Muscle of arm (tissue), 12 donors: Measurements from ENCODE around the gene HECTD3. TPM values are rescaled to one million over a fixed set of nuclear protein-coding genes. Genes with fewer than 3 reads are reported as not detected.
"Not testable (repeated sequence)": the region's sequence is repeated elsewhere in the genome, so short reads cannot be mapped to it uniquely, and the experiment has no call there.

Experiments used
- DNase-seq: peaks from one replicate; pipeline ENCODE4 v3.0.0-alpha.2; 2013
- polyA plus RNA-seq, 12 donors: library from polyadenylated mRNA; unstranded; fragments of 120-200 nt; gene quantifications; one replicate each; pipeline ENCODE4 v1.2.1, GENCODE V29; 2013; ENCODE audit not compliant: insufficient read length in 12 of 12

Gene HECTD3
- polyA plus RNA-seq, 12 donors: 26.0 to 39.4 (median 30.5) TPM; not detected in 1

DNA sequence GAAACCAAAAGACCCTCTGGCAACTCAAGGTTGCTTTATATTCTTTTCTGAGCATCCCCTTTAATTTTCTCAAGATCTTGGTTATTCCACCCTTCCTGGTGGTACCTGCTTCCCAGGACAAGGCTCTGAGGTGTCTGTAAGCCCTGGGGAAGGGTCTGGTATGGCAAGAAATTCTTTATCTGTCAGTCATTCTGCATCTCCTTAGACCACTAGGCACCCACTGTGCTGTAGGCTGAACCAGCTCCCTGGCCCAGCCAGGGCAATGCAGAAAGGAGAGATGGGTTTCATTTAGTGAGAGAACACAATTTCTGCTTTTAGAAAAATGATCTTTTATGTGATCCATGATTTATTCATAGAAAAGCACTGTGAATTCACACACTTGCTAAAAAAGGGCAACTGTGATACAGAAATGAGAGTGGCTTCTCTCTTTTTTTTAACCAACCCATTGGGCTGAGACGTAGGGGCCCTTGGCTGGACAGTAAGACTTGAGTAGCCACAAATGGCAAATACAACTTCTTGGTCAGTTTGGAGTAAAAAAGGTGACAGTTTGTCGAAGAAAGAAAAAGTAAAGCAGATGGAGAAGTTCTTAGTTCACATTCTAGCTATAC is 5.1 kb upstream of the HECTD3 start:
- no peak for DNase-seq

DNA sequence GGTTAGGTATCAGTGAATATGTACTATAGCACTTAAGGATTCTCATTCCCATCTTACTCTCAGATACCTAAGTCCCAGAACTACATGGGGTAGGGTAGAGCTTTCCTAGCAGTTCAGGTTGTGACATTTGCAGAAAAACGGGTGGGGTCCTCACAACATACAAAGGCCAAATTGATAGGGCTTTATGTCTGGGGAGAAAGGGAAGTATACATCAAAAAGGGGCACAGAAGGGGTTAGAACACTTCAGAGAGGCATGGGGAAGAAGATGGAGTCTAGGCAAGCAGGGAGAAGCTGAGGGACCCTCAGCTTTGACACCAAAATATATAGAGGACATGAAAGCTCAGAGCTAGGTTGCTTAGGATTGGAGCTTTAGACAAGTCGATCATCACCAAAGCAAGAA is 4.6 kb upstream of the HECTD3 start:
- no peak for DNase-seq

- peak; percentile 84 for DNase-seq
Measured at GRCh38 chr1:45014321-45015028, 3.4 kb upstream of the HECTD3 start.

- no peak for DNase-seq
Measured at GRCh38 chr1:45013551-45014209, 2.6 kb upstream of the HECTD3 start.

GRCh38 chr1:45012639-45013278 is 1.6 kb upstream of the HECTD3 start:
- peak; percentile 66 for DNase-seq

DNA sequence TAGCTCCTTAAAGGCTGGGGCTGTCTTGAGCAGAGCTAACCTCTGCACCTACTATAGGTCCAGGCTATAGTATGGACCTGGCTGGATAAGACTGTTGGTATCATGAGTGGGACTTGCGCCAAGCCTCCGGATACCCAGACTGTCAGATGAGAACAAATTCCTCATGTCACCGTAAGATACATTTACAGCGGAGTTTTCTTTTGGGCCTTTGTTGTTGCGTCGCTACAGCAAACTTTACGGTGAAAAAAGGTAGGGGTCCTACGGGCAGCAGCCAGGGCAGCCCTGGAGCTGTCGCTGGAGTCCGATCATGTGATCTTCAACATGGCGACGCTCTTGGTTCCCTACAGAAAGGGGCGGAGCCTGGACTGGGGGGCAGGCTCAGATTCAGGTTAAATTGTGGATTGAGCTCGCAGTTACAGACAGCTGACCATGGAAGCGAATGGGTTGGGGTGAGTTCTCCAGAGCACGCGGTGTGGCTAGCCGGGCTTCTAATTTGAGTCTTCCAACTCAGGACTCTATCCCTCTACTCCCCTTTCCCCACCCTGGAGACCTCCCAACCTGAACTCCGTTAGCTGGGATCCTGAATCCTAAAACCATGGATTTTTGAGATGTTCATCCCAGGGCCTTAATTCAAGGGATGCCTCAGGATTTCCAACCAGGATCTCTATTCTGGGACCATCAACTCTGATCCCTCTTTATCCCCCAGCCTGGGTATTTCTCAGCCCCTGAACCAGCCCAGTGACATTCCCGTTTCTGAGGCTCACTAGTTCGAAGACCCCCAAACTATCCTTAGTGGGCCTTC is 914 bp upstream of the HECTD3 start, which contains the start of gene UROD:
UROD (plus strand) TSS at position 418 of the 802 bp plus-strand sequence; CDS start at position 430, 12 bp downstream.
- peak; percentile 96 for DNase-seq

DNA sequence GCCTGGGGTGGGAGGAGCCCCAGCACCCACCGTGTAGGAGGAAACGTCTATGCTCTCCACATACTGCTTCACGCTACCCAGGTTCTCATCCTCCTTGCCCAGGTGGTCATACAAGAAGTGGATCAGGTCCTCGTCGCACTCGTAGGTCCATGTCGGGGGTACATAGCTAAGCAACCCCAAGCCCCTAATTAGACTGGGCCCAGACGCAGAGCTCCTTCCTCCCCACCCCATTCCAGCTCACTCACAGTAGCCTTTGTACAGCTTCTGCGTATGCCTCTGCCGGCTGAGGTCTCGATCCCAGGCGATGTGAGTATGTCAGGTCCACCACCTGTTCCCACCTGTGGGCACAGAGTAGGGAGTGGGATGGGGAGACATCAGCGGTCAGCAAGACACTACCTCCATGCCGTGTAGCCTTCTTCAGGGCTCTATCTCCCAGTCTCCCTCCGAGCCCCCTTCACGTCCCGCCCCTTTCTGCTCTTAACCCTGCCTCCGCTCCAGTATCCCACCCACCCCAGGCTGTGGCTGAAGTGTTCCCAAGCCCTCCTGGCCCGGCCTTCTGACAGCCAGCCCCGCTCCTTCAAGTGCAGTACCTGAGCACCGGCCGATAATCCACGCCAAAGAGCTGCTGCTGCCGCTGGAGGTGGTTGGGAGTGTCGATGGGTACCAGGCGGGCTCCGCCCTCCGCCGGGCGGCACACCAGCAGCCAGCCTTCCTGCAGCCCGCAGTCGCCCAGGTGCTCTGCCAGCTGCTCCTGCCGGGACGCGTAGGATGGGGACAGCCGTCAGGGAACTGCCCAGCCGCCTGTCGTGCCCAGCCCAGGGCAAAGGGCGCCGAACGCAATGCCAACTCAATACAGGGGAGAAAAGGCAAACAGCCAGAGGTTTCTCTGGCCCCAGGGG is 919 bp downstream of the HECTD3 start:
- DNase-seq: no peak

DNA sequence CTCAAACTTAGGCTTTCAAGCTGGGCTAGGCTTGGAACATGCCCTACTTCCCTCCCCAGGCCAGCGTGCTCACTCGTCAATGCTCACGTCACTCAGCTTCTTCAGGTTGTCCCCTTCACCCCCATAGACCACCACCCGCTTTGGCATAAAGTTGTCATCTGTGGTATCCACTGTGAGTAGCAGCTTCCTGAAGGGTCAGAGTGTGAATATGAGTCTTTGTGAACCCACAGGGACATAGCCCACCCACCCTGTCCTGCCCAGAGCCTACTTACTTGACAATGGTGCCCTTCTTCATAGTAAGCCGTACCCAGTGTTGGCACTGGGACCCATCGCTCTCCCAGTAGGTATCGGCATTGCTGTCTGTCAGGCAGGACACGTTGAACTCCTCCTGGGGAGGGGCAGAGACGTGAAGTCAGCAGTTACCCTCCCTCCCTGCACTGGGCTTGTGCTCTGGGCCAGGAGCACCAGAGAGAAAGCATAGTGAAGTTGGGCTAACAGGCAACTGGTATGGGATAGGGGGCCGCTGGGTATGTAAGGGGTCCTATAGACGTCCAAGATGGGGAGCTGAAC is 1.7 kb downstream of the HECTD3 start:
- no peak for DNase-seq

DNA sequence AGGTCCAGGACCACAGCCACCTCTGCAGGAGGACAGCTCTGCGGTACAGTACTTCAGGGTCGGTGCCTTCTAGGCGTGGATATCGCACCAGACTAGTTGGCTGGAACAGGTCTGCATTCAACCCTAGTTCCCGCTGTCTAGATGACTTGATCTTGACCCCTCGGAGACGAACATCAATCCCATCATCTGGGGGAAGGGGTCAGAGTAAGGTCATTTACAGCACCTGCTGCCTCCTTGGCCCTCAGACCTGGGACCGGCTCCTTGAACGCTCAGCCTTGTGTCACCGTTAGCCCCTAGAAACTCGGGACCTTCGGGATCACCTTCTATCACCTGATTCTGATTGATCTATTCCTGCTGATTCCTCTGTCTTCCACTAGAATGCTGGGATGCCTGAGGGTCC is 2.6 kb downstream of the HECTD3 start:
- DNase-seq: no peak

GRCh38 chr1:45008076-45008475 is 3.0 kb downstream of the HECTD3 start:
- DNase-seq: no peak

GRCh38 chr1:45007311-45007710 is 3.8 kb downstream of the HECTD3 start:
- no peak for DNase-seq

GRCh38 chr1:45005761-45006160 is 5.4 kb downstream of the HECTD3 start:
- no peak for DNase-seq

GRCh38 chr1:45004281-45004920 is 6.7 kb downstream of the HECTD3 start:
- no peak for DNase-seq

DNA sequence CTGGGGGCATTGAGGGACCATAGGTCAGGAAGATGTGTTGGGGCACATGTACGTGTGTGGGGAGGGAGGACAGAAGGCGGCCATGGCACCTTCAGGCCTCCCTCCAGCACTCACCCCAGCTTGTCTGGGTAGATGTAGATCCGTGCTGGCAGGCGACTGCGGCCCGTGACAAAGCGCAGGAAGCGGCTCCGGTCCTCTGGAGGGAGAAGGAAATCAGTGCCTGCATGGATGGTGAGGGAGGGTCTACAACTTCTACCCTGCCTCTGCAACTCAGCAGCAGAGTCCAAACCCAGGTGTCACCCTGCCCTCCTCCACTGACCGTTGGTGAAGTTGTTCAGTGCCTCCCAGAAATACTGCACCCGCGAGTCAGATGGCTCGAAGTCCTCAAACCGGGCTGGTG is 7.4 kb downstream of the HECTD3 start:
- DNase-seq: no peak

DNA sequence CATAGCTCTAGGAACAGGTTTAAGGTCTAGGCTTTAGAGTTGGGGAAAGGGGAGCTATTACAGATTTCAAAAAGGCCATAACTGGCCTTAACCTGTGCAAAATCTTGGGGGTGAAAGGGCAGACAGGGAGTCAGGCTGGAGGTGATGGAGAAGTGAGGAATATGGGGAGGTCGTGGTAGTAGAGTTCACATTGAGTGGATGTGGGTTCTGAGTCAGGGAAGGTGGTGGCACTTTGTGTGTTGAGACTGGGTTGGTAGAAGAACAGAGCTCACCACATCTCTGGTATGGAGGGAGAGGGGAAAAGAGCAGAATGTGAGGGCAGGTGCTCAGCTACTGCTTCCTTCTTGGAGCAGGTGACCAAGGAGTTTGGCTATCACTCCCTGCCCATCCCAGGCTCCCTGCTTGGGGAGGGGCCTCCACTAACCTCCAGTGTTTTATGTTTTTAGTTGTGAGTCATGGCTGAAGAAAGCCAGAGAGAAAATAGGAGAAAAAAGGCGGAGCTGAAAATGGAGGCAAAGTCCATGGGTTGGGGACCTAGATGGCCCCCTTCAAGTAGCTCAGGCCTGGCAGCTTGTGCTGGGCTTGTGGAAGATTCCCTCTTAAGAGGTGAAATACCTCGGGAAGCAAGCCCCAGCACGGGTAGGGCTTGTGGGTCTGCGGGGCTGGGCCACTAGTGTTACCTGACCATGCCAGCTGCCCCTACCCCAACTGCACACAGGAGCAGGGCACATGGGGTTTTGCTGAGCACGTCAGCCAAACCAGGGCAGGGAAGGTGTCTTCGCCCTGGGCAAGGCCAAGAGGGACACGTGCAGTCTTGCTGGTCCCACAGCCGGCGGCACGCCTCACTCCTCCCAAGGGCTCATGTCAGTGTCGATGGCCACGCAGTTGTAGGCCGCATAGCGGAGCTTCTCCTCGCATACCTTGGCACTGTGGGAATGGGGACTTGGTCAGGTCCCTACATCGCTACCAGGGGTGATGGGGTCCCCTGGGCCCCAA is 8.2 kb downstream of the HECTD3 start:
- DNase-seq: no peak

DNA sequence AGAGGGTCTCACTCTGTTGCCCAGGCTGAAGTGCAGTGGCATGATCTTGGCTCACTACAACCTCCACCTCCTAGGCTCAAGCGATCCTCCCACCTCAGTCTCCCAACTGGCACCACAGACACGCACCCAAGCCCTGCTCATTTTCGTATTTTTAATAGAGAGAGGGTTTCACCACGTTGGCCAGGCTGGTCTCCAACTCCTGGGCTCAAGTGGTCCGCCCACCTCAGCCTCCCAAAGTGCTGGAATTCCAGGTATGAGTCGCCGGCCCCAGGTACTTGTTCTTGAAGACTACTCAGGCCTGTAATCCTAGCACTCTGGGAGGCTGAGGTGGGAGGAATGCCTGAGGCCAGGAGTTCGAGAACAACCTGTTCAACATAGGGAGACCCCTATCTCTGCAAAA is 9.5 kb downstream of the HECTD3 start:
- DNase-seq: not testable (repeated sequence)

GRCh38 chr1:45001011-45001481 is 10.1 kb downstream of the HECTD3 start:
- DNase-seq: no peak

- DNase-seq: no peak
Measured at GRCh38 chr1:44999232-44999631, 11.9 kb downstream of the HECTD3 start.
